A549 (cell line): ENCODE results near the gene NIPAL3.

Source experiments
- CTCF ChIP-seq: fragments of >200 bp; sonication (Bioruptor Twin); formaldehyde crosslinking; IDR thresholded peaks from 3 replicates; pipeline ENCODE4 v1.5.1; 2016
- EP300 ChIP-seq, 2 experiments: fragments of >200 bp; sonication (Bioruptor Twin); formaldehyde crosslinking; IDR thresholded peaks; 2 replicates in 1 of 2; 3 replicates in 1 of 2; pipeline ENCODE4 v1.6.1; 2016 to 2017
- MAX ChIP-seq: IDR thresholded peaks from 2 replicates; pipeline ENCODE4 v1.6.1; 2012
- POLR2A ChIP-seq: IDR thresholded peaks from 2 replicates; pipeline ENCODE4 v1.6.1; 2012; ENCODE audit warnings: mild to moderate bottlenecking, low read length
- POLR2AphosphoS2 ChIP-seq: conservative IDR thresholded peaks from 2 replicates; pipeline ENCODE4 v1.6.1; 2012; ENCODE audit warnings: low read length, improper control_type of control experiment, inconsistent platforms
- RCOR1 ChIP-seq: fragments of 150-350 bp; IDR thresholded peaks from 2 replicates; pipeline ENCODE4 v1.6.1; 2014; ENCODE audit warnings: antibody characterized with exemption, low read length, low read depth
- TF ChIP-seq, protein P1 (sequence below): fragments of 200-600 bp; sonication (generic); IDR thresholded peaks from 2 replicates; pipeline ENCODE4 v1.6.1; 2016; ENCODE audit warnings: antibody characterized with exemption, mild to moderate bottlenecking, moderate library complexity

DNA sequence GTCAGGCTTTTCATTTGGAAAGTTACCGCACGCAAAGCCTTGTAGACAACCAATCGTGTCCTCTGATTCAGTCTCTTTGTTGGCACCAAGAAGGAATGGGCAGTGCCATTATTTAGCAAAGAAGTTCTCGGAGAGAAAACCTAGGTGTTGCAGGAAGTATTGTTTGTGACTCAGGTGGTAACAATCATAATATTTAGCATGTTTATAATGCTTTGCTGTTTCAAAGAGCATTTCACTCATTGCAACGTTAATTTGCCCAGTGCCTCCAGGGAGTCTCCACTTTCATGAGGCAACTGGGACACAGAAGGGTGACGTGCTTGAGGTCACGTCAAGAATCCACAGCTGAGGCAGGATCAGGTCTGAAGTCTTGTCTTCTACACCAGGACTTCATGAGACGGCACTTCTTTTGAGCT is 33.4 kb upstream of the NIPAL3 start:
- no peak for TF ChIP-seq POLR2AphosphoS2
- TF ChIP-seq CTCF, result no peak
- TF ChIP-seq POLR2A, result no peak
- no peak for TF ChIP-seq RCOR1
- TF ChIP-seq, protein P1, sequence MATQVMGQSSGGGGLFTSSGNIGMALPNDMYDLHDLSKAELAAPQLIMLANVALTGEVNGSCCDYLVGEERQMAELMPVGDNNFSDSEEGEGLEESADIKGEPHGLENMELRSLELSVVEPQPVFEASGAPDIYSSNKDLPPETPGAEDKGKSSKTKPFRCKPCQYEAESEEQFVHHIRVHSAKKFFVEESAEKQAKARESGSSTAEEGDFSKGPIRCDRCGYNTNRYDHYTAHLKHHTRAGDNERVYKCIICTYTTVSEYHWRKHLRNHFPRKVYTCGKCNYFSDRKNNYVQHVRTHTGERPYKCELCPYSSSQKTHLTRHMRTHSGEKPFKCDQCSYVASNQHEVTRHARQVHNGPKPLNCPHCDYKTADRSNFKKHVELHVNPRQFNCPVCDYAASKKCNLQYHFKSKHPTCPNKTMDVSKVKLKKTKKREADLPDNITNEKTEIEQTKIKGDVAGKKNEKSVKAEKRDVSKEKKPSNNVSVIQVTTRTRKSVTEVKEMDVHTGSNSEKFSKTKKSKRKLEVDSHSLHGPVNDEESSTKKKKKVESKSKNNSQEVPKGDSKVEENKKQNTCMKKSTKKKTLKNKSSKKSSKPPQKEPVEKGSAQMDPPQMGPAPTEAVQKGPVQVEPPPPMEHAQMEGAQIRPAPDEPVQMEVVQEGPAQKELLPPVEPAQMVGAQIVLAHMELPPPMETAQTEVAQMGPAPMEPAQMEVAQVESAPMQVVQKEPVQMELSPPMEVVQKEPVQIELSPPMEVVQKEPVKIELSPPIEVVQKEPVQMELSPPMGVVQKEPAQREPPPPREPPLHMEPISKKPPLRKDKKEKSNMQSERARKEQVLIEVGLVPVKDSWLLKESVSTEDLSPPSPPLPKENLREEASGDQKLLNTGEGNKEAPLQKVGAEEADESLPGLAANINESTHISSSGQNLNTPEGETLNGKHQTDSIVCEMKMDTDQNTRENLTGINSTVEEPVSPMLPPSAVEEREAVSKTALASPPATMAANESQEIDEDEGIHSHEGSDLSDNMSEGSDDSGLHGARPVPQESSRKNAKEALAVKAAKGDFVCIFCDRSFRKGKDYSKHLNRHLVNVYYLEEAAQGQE, result no peak
- no peak for TF ChIP-seq MAX
- no peak for TF ChIP-seq EP300 (IDR thresholded peaks at IDR 0.05)
